Colonic mucosa (tissue), 4 donors: ENCODE results near the gene GTF2A2. TPM values are rescaled to one million over a fixed set of nuclear protein-coding genes. Genes with fewer than 3 reads are reported as not detected.

Experiments
- DNase-seq: peaks from one replicate; pipeline ENCODE4 v3.0.0-alpha.2; 2020
- H3K27ac ChIP-seq: fragments of 200-600 bp; one replicate; pipeline ENCODE4 v1.8.0; 2021
- H3K27me3 ChIP-seq: fragments of 200-600 bp; one replicate; pipeline ENCODE4 v1.8.0; 2021
- H3K36me3 ChIP-seq: fragments of 200-600 bp; one replicate; pipeline ENCODE4 v1.8.0; 2021
- H3K4me1 ChIP-seq: fragments of 200-600 bp; one replicate; pipeline ENCODE4 v1.8.0; 2021; ENCODE audit warnings: mild to moderate bottlenecking
- H3K4me3 ChIP-seq: fragments of 200-600 bp; one replicate; pipeline ENCODE4 v1.8.0; 2021
- H3K9ac ChIP-seq, 2 donors: one replicate each; pipeline ENCODE4 v1.7.0; 2013; ENCODE audit warnings: control low read depth in 2 of 2, low read depth in 2 of 2, low read length in 2 of 2
- H3K9me3 ChIP-seq: fragments of 200-600 bp; one replicate; pipeline ENCODE4 v1.8.0; 2021
- intact Hi-C: fragments of 100-400 bp; cut with DNase I; formaldehyde crosslinking; loops from one replicate; pipeline ENCODE4 v1.14.1; 2022
- total RNA-seq, 2 donors: library from RNA; stranded (reverse); fragmentation: NEBNext Ultra II Directional in 1 of 2; extraction: Animal tissue kit (Norgen Biotek cat#: 25700) in 1 of 2; gene quantifications; one replicate each; pipeline ENCODE4 v1.2.1, GENCODE V29; 2021
- TF ChIP-seq, protein P1 (sequence below): fragments of 200-600 bp; IDR thresholded peaks from one replicate; pipeline ENCODE4 v1.8.0; 2022; ENCODE audit warnings: antibody characterized with exemption, mild to moderate bottlenecking
- donor health status: healthy.
- donor health status: DM: no; HTN: no; CAD: no.
- donor health status: DM: no; HTN: no; CAD: no.

The GTF2A2 gene
- total RNA-seq, 2 donors from 2014 or later: 117 to 143 TPM

DNA sequence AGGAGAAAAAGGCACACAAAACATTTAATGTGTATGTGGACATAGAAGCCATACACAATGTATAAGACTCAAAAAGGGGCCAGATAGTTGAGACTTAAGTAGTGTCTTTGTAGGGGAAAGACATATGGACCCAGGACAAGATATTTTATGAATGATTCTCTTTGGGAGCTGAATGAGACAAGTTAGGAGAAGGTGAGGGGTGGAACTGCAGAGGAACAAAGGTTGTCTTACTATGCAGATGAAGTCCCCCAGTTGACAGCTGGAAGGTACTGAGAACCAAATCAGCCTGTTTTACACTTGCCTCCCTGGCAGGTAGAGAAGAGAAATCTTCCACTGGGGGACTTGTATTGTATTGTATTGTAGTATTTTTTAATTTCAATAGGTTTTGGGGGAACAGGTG, 60.7 kb downstream of the GTF2A2 start:
- intact Hi-C loops: no loop called here
- no peak for DNase-seq
- Histone ChIP-seq H3K27ac (peak overlapping the region; percentile 83), H3K4me3 (no peak overlapping the region), H3K9ac (peak overlapping the region; percentile 13 to 55), H3K4me1 (no peaks in the 10 kb centered on the region), H3K9me3 (no peaks in the 10 kb centered on the region), H3K27me3 (no peaks in the 10 kb centered on the region), H3K36me3 (no peaks in the 10 kb centered on the region)
- TF ChIP-seq, protein P1, sequence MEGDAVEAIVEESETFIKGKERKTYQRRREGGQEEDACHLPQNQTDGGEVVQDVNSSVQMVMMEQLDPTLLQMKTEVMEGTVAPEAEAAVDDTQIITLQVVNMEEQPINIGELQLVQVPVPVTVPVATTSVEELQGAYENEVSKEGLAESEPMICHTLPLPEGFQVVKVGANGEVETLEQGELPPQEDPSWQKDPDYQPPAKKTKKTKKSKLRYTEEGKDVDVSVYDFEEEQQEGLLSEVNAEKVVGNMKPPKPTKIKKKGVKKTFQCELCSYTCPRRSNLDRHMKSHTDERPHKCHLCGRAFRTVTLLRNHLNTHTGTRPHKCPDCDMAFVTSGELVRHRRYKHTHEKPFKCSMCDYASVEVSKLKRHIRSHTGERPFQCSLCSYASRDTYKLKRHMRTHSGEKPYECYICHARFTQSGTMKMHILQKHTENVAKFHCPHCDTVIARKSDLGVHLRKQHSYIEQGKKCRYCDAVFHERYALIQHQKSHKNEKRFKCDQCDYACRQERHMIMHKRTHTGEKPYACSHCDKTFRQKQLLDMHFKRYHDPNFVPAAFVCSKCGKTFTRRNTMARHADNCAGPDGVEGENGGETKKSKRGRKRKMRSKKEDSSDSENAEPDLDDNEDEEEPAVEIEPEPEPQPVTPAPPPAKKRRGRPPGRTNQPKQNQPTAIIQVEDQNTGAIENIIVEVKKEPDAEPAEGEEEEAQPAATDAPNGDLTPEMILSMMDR: no peak

DNA sequence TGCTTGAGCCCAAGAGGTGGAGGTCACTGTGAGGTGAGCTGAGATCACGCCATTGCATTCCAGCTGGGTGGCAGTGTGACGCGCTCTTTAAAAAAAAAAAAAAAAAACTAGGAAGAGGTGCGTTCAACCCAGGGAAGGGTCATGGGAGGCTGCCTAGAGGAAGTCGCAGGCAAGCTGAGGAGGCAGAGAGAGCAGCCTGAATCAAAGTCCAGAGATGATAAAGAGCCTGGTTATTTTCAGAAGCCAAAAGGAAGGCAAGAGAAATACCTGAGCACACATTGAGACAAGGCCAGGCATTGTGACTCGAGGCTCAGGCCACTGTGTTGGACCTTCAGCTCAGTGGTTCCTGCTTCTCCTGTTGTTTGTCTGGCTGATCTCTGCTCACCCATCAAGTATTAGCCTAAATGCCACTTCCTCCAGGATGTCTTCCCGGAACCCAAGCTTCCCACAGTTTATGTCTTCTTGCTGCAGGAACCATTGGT, 61.8 kb downstream of the GTF2A2 start:
- peak; percentile 66 for DNase-seq
- Histone ChIP-seq H3K9ac (peak overlapping the region in 1 of 2 donors; percentile 80), H3K36me3 (no peaks in the 10 kb centered on the region), H3K27ac (peak overlapping the region; percentile 83), H3K4me3 (no peak overlapping the region), H3K27me3 (no peaks in the 10 kb centered on the region), H3K4me1 (no peaks in the 10 kb centered on the region), H3K9me3 (no peaks in the 10 kb centered on the region)
- TF ChIP-seq, protein P1: no peak
- intact Hi-C loops: no loop called here

DNA sequence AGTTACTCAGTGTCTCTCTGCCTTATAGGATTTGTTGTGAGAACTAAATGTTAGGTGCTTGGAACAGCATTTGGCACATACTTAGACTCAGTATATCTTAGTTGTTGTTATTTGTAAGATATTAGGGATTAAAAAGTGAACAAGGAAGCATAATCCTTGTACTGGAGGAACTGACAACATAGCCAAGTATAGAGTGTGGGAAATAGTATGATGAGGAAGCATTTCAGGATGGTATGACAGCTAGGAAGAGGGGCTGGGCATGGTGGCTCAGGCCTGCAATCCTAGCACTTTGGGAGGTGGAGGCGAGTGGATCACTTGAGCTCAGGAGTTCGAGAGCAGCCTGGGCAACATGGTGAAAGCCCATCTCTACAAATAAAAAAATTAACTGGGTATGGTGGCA, 62.3 kb downstream of the GTF2A2 start:
- intact Hi-C loops: no loop called here
- TF ChIP-seq, protein P1: no peak
- Histone ChIP-seq H3K4me3 (no peak overlapping the region), H3K9me3 (no peaks in the 10 kb centered on the region), H3K9ac (peak overlapping the region in 1 of 2 donors; percentile 80), H3K36me3 (no peaks in the 10 kb centered on the region), H3K27me3 (no peaks in the 10 kb centered on the region), H3K4me1 (no peaks in the 10 kb centered on the region), H3K27ac (peak overlapping the region; percentile 83)
- DNase-seq: no peak

DNA sequence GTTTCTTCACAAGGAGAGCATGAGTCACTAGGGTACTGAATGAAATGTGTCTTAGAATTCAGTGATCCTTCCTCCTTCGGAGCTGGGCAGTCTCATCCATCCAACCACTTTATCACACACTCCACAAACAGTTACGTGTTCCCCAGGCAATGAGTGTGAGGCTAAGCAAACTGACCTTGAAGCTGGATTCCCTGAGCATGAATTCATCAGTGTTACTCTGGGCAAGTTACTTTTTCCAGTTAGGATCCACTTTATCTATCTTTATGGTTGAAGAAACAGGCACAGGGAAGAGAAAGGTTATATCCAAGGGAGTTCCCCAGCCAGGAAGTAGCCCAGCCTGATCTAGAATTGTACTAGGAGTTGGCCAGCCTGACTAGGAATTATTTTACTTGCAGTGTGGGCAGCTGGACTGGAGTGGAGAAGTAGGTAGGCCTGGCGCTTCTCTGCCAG, 62.8 kb downstream of the GTF2A2 start:
- intact Hi-C loops: no loop called here
- H3K4me1 ChIP-seq: no peaks in the 10 kb centered on the region
- peak overlapping the region; percentile 83 for H3K27ac ChIP-seq
- no peaks in the 10 kb centered on the region for H3K9me3 ChIP-seq
- H3K36me3 ChIP-seq: no peaks in the 10 kb centered on the region
- peak; percentile 72 for DNase-seq
- peak overlapping the region in 1 of 2 donors; percentile 80 for H3K9ac ChIP-seq
- TF ChIP-seq, protein P1: no peak
- H3K4me3 ChIP-seq: no peak overlapping the region
- no peaks in the 10 kb centered on the region for H3K27me3 ChIP-seq

DNA sequence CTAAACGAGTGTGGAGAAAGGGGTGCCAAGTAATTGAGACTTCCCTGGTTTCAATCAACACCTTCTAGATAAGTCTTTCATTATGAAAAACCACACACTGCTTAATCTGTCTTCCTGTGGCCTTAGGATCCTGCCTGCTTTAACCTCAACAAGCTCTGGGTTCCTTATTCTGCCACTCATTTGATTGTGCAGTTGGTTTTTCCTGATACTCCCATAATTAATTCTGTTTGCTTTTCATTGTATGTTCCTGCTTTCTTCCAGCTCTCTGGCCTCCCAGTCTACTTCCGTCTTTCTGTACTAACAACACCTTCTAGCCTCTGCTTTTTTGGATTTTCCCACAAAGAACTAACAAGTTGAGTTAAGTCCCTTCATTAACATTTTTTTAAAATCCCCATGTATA, 66.0 kb downstream of the GTF2A2 start:
- Histone ChIP-seq H3K9ac (peak overlapping the region in 1 of 2 donors; percentile 19), H3K4me1 (peaks cover 4% of the 10 kb centered on the region), H3K27ac (peak overlapping the region; percentile 60), H3K27me3 (no peaks in the 10 kb centered on the region), H3K4me3 (no peak overlapping the region), H3K36me3 (no peaks in the 10 kb centered on the region), H3K9me3 (no peaks in the 10 kb centered on the region)
- intact Hi-C loops: no loop called here
- TF ChIP-seq, protein P1: no peak
- DNase-seq: no peak
